CD4-positive, alpha-beta T cell treated with Interleukin-6 at 100 ng/mL for 8 hours (primary cell): ENCODE data around the gene DNPH1.

Experiments
- DNase-seq: peaks from one replicate; pipeline ENCODE4 v3.0.0-alpha.2; 2020; ENCODE audit warnings: mixed read lengths, low spot score

DNPH1 gene

DNA sequence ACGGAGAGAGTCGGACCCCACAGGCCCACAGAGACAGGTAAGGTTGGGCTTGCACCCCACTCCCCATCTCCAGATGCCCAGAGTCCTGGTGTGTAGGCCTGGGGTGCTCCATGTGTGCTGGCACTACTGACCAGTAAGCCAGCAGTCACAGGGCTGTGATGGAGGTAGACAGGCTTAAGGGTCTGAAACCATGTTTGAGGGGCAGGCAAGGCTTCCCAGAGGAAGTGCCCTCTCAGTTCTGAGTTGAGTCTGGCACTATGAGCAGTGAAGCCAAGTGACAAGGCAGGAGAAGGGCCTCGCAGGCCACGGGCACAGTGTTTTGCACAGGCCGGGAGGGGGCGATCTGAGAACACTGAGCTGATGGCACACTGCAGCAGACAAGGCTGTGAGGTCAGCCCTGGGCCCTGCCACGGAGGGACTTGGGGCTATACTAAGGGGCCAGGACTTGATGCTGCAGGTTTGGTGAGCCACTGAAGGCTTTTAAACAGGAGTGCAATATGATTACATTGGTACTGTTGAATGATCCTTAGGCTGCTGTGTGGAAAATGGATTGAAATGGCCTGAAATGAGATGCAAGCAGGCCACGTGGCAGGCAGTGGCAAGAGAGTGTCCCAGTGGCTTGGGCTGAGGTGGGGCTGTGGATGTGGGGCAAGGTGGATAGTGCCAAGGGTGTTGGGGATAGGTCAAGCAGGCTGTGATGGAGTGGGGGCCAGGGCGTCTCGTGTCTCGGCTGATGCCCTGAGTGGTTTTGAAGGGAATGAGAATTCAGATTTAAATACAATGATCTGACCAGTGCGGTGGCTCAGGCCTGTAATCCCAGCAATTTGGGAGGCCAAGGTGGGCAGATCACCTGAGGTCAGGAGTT is 34.3 kb upstream of the DNPH1 start:
- DNase-seq, result peak; percentile 75

GRCh38 chr6:43262780-43263313 is 33.6 kb upstream of the DNPH1 start:
- no peak for DNase-seq

- no peak for DNase-seq
Observed at GRCh38 chr6:43262000-43262779, 32.9 kb upstream of the DNPH1 start.

DNA sequence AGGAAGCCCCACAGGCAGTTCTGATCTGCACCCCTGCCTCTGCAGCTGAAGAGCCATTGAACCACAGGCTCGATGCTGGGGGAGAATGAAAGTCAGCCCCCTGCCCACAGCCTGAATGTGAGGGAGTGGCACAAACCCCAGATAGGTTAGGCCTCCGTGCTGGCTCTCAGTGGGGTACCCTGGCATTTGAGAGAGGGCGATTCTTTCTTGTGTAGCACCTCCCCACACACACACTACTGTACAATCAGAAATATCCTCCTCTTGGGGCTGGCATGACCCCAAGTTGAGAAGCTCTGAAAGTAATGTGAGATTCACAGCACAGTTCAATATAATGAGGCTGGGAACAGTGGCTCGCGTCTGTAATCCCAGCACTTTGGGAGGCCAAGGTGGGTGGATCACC is 31.9 kb upstream of the DNPH1 start:
- DNase-seq, result no peak

GRCh38 chr6:43260791-43261190 is 31.5 kb upstream of the DNPH1 start:
- DNase-seq, result no peak

GRCh38 chr6:43258807-43259686 is 29.8 kb upstream of the DNPH1 start:
- DNase-seq, result no peak

GRCh38 chr6:43258180-43258579 is 28.9 kb upstream of the DNPH1 start:
- DNase-seq, result no peak

DNA sequence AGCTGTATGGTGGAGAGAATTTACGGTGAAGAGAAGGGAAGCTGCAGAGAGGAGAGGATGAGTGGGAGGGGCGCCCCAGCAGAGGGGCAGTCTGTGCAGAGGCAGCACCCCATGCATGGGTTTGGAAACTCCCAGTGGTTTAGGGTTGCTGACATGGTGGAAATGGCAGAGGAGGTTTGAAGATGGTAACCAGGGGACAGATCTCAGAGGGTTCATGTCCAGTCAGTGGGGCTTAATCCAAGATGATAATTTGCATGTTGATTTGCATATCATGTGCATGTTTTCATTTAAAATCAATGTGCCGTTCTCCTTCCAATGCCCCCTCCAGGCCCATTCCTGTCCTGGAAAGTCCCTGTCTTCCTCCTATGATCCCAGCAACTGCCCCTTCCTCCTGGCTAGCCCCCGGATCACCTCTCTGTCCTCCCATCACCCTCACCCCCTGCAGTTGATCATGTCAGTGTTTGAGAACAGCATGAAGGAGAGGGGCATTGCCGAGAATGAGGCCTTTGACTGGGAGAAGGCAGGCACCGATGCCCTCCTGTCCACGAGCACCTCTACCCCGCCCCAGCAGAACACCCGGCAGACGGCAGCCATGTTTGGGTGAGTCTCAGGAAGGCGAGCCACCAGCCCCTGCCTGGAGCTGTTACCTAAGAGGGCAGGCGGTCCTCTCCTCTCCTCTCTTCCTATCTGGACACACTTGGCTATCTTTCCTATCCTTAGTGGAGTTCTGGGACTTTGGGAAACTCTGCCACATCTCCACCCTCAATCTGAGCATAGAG is 28.3 kb upstream of the DNPH1 start:
- DNase-seq, result no peak

DNA sequence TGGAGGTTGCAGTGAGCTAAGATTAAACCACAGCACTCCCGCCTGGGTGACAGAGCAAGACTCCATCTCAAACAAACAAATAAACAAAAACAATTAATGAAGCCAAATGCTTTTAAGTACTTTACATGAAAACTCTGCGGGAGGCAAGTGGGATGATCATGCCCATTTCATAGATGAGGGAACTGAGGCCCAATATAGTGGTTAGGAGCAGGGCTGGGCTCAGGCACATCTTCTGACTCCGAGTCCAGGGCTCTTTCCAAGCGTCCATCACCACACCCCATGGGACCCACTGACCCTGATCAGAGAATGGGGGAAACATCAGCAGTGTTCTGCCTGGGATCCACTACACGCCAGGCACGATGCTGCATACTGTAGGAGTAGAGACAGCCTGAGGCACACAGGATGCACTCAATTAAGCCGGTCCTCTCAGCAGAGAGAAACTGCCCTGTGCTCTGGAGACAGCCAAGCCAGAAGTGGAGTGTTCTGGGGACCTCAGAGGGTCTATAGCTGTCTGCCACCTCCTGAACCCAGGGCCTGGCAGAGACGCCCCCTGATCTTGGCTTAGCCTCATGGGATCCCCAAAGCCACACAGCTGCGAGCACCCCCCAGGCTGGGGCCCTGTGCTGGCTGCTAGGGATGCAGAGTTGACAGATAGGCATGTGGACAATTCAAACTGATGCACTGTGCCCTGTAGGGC is 27.5 kb upstream of the DNPH1 start:
- DNase-seq, result no peak

DNA sequence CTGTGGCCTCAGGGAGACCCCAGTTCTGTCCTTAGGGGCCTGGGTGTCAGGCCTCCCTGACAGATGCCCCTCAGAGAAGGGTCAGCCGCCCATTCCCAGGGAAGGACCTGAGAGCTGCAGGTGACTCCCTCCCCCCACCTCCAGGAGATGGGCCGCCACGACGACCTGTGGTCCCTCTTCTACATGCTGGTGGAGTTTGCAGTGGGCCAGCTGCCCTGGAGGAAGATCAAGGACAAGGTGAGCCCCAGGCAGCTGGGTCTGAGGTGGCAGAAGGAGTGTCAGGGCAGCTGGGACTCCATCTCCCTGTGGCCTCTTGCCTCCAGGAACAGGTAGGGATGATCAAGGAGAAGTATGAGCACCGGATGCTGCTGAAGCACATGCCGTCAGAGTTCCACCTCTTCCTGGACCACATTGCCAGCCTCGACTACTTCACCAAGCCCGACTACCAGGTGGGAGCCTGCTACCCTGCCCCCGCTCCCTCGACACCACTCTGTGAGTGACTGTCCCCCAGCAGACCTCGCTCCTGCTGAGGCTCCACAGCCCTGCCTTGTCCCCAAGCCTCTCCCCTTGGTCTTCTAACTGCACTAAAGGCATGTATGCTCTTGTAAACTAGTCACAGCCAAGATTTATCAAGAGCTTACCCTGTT is 26.2 kb upstream of the DNPH1 start:
- no peak for DNase-seq

DNA sequence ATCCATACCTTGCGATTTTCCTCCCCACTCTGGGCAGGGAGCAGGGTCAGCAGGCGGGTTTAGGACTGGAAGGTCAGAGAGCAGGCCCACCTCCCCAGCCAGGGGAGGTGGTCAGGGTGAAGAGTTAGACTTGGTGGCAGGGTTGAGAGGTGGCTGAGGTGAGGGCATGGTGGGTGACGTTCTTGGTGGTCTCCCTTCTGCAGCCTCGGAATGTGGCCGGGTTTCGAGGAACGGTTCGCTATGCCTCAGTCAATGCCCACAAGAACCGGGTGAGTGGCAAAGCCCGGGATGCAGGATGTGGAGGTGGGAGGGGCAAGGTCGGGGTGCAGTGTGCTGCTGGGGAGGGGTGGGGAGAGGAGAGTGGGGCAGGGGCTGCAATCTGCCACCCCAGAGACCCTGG is 25.6 kb upstream of the DNPH1 start:
- DNase-seq, result no peak

- DNase-seq, result no peak
Observed at GRCh38 chr6:43254138-43254817, 25.0 kb upstream of the DNPH1 start.

- DNase-seq, result no peak
Observed at GRCh38 chr6:43253401-43253800, 24.1 kb upstream of the DNPH1 start.

DNA sequence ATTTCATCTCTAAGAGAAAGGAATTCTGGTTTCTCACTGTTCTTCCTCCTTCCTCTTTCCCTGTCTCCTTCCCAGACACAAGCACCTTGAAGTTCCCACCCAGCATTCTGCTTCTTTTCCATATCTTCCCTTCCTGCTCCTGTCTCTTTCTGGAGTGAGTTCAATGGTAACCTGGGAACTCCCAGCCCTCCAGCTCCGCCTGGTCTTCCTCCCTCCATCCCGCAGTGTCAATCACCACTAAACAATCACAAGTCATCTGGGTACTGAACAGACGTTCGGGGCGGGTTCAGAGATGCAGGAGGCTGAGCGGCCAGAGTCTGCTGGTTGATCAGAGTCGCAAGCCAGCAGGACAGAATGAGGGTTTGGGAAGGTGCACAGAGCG is 21.7 kb upstream of the DNPH1 start:
- DNase-seq, result no peak

GRCh38 chr6:43248791-43249190 is 19.5 kb upstream of the DNPH1 start:
- DNase-seq, result no peak

- no peak for DNase-seq
Observed at GRCh38 chr6:43248101-43248500, 18.8 kb upstream of the DNPH1 start.

GRCh38 chr6:43247114-43247999 is 18.1 kb upstream of the DNPH1 start:
- DNase-seq, result peak; percentile 81

- no peak for DNase-seq
Observed at GRCh38 chr6:43246301-43247113, 17.2 kb upstream of the DNPH1 start.
